NCI-H2227 (cell line): ENCODE results near the gene SDK2.

Experiments used
- DNase-seq: peaks from one replicate; lab custom pipeline; 2025; ENCODE audit not compliant: unreplicated experiment; lab: John Stamatoyannopoulos, UW

Gene SDK2

GRCh38 chr17:73401911-73402310 is 242.3 kb downstream of the SDK2 start:
- DNase-seq: peak; percentile 69

- DNase-seq: peak; percentile 29
These were observed 243.2 kb downstream of the SDK2 start for GRCh38 chr17:73400915-73401545.

- DNase-seq: no peak
These were observed 245.2 kb downstream of the SDK2 start for GRCh38 chr17:73399056-73399455.

- DNase-seq: no peak
These were observed 246.2 kb downstream of the SDK2 start for GRCh38 chr17:73397856-73398540.

GRCh38 chr17:73397278-73397826 is 246.9 kb downstream of the SDK2 start:
- no peak for DNase-seq

- DNase-seq: no peak
These were observed 247.6 kb downstream of the SDK2 start for GRCh38 chr17:73396431-73397277.

- DNase-seq: no peak
These were observed 249.5 kb downstream of the SDK2 start for GRCh38 chr17:73394512-73395450.

- DNase-seq: peak; percentile 31
These were observed 250.3 kb downstream of the SDK2 start for GRCh38 chr17:73393962-73394361.

- peak; percentile 32 for DNase-seq
These were observed 250.9 kb downstream of the SDK2 start for GRCh38 chr17:73393381-73393780.

GRCh38 chr17:73391331-73392265 is 252.6 kb downstream of the SDK2 start:
- no peak for DNase-seq

- DNase-seq: no peak
These were observed 253.4 kb downstream of the SDK2 start for GRCh38 chr17:73390851-73391250.

GRCh38 chr17:73390221-73390620 is 254.0 kb downstream of the SDK2 start:
- DNase-seq: no peak

- no peak for DNase-seq
These were observed 254.8 kb downstream of the SDK2 start for GRCh38 chr17:73389411-73389810.

- DNase-seq: no peak
These were observed 255.7 kb downstream of the SDK2 start for GRCh38 chr17:73388578-73388905.

GRCh38 chr17:73387746-73388577 is 256.3 kb downstream of the SDK2 start:
- DNase-seq: no peak

- DNase-seq: no peak
These were observed 257.7 kb downstream of the SDK2 start for GRCh38 chr17:73386561-73386960.

- no peak for DNase-seq
These were observed 259.3 kb downstream of the SDK2 start for GRCh38 chr17:73384926-73385325.

GRCh38 chr17:73380439-73381106 is 263.7 kb downstream of the SDK2 start:
- no peak for DNase-seq
